ENCODE data around the gene HPGD. TPM values are rescaled to one million over a fixed set of nuclear protein-coding genes. Genes with fewer than 3 reads are reported as not detected.

HPGD gene
- total RNA-seq, 1 experiment from 2014 or later: 0.66 TPM

GRCh38 chr4:174549721-174550120, 27.4 kb upstream of the HPGD start:
- ChIA-PET CTCF (no interaction called here), POLR2A (no interaction called here), RAD21 (ENCODE audit: low non-redundant PET in 1 of 2, low total read pairs in 2 of 2, uncharacterized antibody in 2 of 2, unreplicated experiment in 2 of 2) (no interaction called here)
- no peak overlapping the region for H3K27ac ChIP-seq (ENCODE audit: low read depth, low read length)
- no peaks in the 10 kb centered on the region for H3K9me2 ChIP-seq (ENCODE audit: insufficient read depth)
- H3K9ac ChIP-seq (ENCODE audit: low read length): no peak overlapping the region
- H3K27me3 ChIP-seq (ENCODE audit: insufficient read depth, low read length): no peaks in the 10 kb centered on the region
- no peaks in the 10 kb centered on the region for H4K20me1 ChIP-seq (ENCODE audit: insufficient read depth)
- H3K36me3 ChIP-seq (ENCODE audit: control insufficient read depth in 1 of 2, insufficient read depth in 2 of 2, low read length in 2 of 2): no peaks in the 10 kb centered on the region
- intact Hi-C loops (cut with micrococcal nuclease): no loop called here
- no peaks in the 10 kb centered on the region for H3K9me3 ChIP-seq (ENCODE audit: control insufficient read depth in 1 of 2, insufficient read depth in 1 of 2, low read depth in 1 of 2, low read length in 2 of 2)
- no peak overlapping the region for H2AFZ ChIP-seq (ENCODE audit: low read depth, low read length, poor library complexity, severe bottlenecking)
- no TSS peak for BruUV-seq (replicated peaks)
- ATAC-seq: no peak
- DNase-seq (ENCODE audit: low read depth, low spot score): no peak
- TF ChIP-seq EGR1 (IDR thresholded peaks at IDR 0.05; ENCODE audit: low read depth): no peak
- no peak for TF ChIP-seq CBX3 (IDR thresholded peaks at IDR 0.05; ENCODE audit: low read depth)
- no peak for TF ChIP-seq REST (IDR thresholded peaks at IDR 0.05; ENCODE audit: low read depth)
- TF ChIP-seq TCF7L2 (IDR thresholded peaks at IDR 0.05; ENCODE audit: borderline replicate concordance, extremely low read depth, insufficient read depth, insufficient read length): no peak
- TF ChIP-seq EZH2phosphoT487 (IDR thresholded peaks at IDR 0.05; ENCODE audit: borderline replicate concordance): no peak
- TF ChIP-seq ELF1 (IDR thresholded peaks at IDR 0.05; ENCODE audit: borderline replicate concordance, low read depth): no peak
- TF ChIP-seq YY1 (IDR thresholded peaks at IDR 0.05; ENCODE audit: extremely low read depth, insufficient replicate concordance, low read depth, low read length): no peak
- TF ChIP-seq ZFX (IDR thresholded peaks at IDR 0.05): no peak
- no peak for TF ChIP-seq POLR2AphosphoS5 (IDR thresholded peaks at IDR 0.05; ENCODE audit: low read depth, low read length)
- TF ChIP-seq CTCF (IDR thresholded peaks at IDR 0.05 in 2 of 3, conservative IDR thresholded peaks at IDR 0.05 in 1 of 3; ENCODE audit: borderline replicate concordance in 1 of 3, insufficient read depth in 1 of 3, low read depth in 2 of 3, low read length in 2 of 3): no peak
- TF ChIP-seq CEBPB (IDR thresholded peaks at IDR 0.05; ENCODE audit: low read depth): no peak
- no peak for TF ChIP-seq ZNF274 (IDR thresholded peaks at IDR 0.05; ENCODE audit: low read depth, low read length)
- H3K79me2 ChIP-seq (ENCODE audit: insufficient read depth, low read length): no peaks in the 10 kb centered on the region
- no peaks in the 10 kb centered on the region for H3K4me1 ChIP-seq (ENCODE audit: control insufficient read depth in 1 of 2, insufficient read depth in 2 of 2, low read length in 2 of 2)
- no peak overlapping the region for H3K4me3 ChIP-seq (replicated peaks in 1 of 2; ENCODE audit: low read depth in 1 of 2, low read length in 2 of 2)
- no peak overlapping the region for H3K4me2 ChIP-seq (ENCODE audit: low read length)

All from HCT116 (cell line).